Fibroblast of lung (primary cell): ENCODE measurements around the gene UFC1. TPM values are rescaled to one million over a fixed set of nuclear protein-coding genes. Genes with fewer than 3 reads are reported as not detected.

ENCODE experiments used
- DNase-seq, 2 donors: peaks; one replicate each; pipeline versions ENCODE4 v3.0.0 to v3.0.0-alpha.2; 2010; ENCODE audit warnings: low read depth in 2 of 2
- H2AFZ ChIP-seq: 2 replicates; pipeline ENCODE4 v1.5.1; 2012; ENCODE audit warnings: low read length, control low read depth, inconsistent platforms
- H3K27ac ChIP-seq: 2 replicates; pipeline ENCODE4 v1.5.1; 2011; ENCODE audit warnings: low read length, control low read depth; ENCODE audit not compliant: insufficient read depth
- H3K27me3 ChIP-seq: 2 replicates; pipeline ENCODE4 v1.5.1; 2011; ENCODE audit warnings: mild to moderate bottlenecking, low read length; ENCODE audit not compliant: control insufficient read depth, insufficient read depth
- H3K36me3 ChIP-seq: 2 replicates; pipeline ENCODE4 v1.5.1; 2011; ENCODE audit warnings: low read length; ENCODE audit not compliant: control insufficient read depth, insufficient read depth
- H3K4me1 ChIP-seq: 2 replicates; pipeline ENCODE4 v1.5.1; 2011; ENCODE audit warnings: low read length; ENCODE audit not compliant: control insufficient read depth, insufficient read depth; ENCODE audit errors: extremely low read depth
- H3K4me2 ChIP-seq: 2 replicates; pipeline ENCODE4 v1.5.1; 2011; ENCODE audit warnings: low read length, control low read depth; ENCODE audit not compliant: insufficient read depth; ENCODE audit errors: extremely low read depth
- H3K4me3 ChIP-seq, 4 experiments: fragments of 200-600 bp in 1 of 4; sonication (generic) in 1 of 4; replicated peaks in 1 of 4; 2 replicates each; pipeline ENCODE4 v1.5.1; 2011 to 2016; ENCODE audit warnings: low read length in 4 of 4, low read depth in 3 of 4, mild to moderate bottlenecking in 3 of 4, control low read depth in 2 of 4, inconsistent platforms in 1 of 4, mixed read lengths in 1 of 4; ENCODE audit not compliant: insufficient read depth in 1 of 4; ENCODE audit errors: control extremely low read depth in 1 of 4
- H3K79me2 ChIP-seq: 2 replicates; pipeline ENCODE4 v1.5.1; 2012; ENCODE audit warnings: mild to moderate bottlenecking, low read length, inconsistent platforms; ENCODE audit not compliant: control insufficient read depth, insufficient read depth
- H3K9ac ChIP-seq: 2 replicates; pipeline ENCODE4 v1.5.1; 2011; ENCODE audit warnings: mild to moderate bottlenecking, low read length, control low read depth; ENCODE audit not compliant: insufficient read depth
- H3K9me3 ChIP-seq: 2 replicates; pipeline ENCODE4 v1.5.1; 2012; ENCODE audit warnings: low read depth, low read length; ENCODE audit not compliant: control insufficient read depth, insufficient read depth
- H4K20me1 ChIP-seq: 2 replicates; pipeline ENCODE4 v1.5.1; 2011; ENCODE audit warnings: low read length; ENCODE audit not compliant: control insufficient read depth, insufficient read depth; ENCODE audit errors: extremely low read depth
- CTCF ChIP-seq, 2 donors: IDR thresholded peaks in 1 of 2; conservative IDR thresholded peaks in 1 of 2; 1 replicate in 1 of 2; 2 replicates in 1 of 2; pipeline ENCODE4 v1.5.1; 2011 to 2012; ENCODE audit warnings: low read length in 2 of 2, control low read depth in 1 of 2, inconsistent platforms in 1 of 2, low read depth in 1 of 2, mild to moderate bottlenecking in 1 of 2
- EZH2 ChIP-seq: IDR thresholded peaks from 2 replicates; pipeline ENCODE4 v1.5.1; 2012; ENCODE audit warnings: low read length, control low read depth, mild to moderate bottlenecking; ENCODE audit errors: missing control alignments
- polyA plus RNA-seq, 2 donors: library from polyadenylated mRNA; depleted of rRNA in 1 of 2; stranded (reverse) in 1 of 2; unstranded in 1 of 2; fragments of >200 nt; gene quantifications; 2 replicates each; pipeline ENCODE4 v1.2.1, GENCODE V29; 2011 to 2012; ENCODE audit warnings: missing spikeins in 1 of 2
- total RNA-seq: library from RNA; depleted of rRNA; stranded (reverse); fragments of >200 nt; gene quantifications from 2 replicates; pipeline ENCODE4 v1.2.1, GENCODE V29; 2014

The UFC1 gene
- total and polyA plus RNA-seq, 2 donors (not counting 1 experiment from before 2014, with no cell fraction given), result 87.0 to 154 TPM

- DNase-seq, result no peak
- Histone ChIP-seq H3K36me3 (peaks cover 34% of the 10 kb centered on the region), H3K4me3 (no peak overlapping the region), H3K27me3 (no peaks in the 10 kb centered on the region), H3K4me2 (no peak overlapping the region), H4K20me1 (no peaks in the 10 kb centered on the region), H3K27ac (no peak overlapping the region), H2AFZ (no peak overlapping the region), H3K4me1 (peaks cover 10% of the 10 kb centered on the region), H3K9ac (no peak overlapping the region), H3K79me2 (peaks cover 28% of the 10 kb centered on the region), H3K9me3 (no peaks in the 10 kb centered on the region)
- TF ChIP-seq EZH2, result no peak
- no peak for TF ChIP-seq CTCF (conservative IDR thresholded peaks at IDR 0.05 in 1 of 2, IDR thresholded peaks at IDR 0.05 in 1 of 2; ENCODE audit: low read depth in 1 of 2, low read length in 2 of 2)
These were observed 30.8 kb upstream of the UFC1 start for GRCh38 chr1:161122967-161123366.

- H3K36me3 ChIP-seq, result peaks cover 30% of the 10 kb centered on the region
- DNase-seq, result no peak
- no peaks in the 10 kb centered on the region for H3K27me3 ChIP-seq
- no peak overlapping the region for H3K4me2 ChIP-seq
- TF ChIP-seq CTCF (conservative IDR thresholded peaks at IDR 0.05 in 1 of 2, IDR thresholded peaks at IDR 0.05 in 1 of 2; ENCODE audit: low read depth in 1 of 2, low read length in 2 of 2), result no peak
- no peak for TF ChIP-seq EZH2
- no peak overlapping the region for H2AFZ ChIP-seq
- no peak overlapping the region for H3K27ac ChIP-seq
- no peaks in the 10 kb centered on the region for H4K20me1 ChIP-seq
- no peaks in the 10 kb centered on the region for H3K9me3 ChIP-seq
- no peak overlapping the region for H3K4me3 ChIP-seq
- H3K4me1 ChIP-seq, result peaks cover 3% of the 10 kb centered on the region
- no peak overlapping the region for H3K9ac ChIP-seq
- peaks cover 47% of the 10 kb centered on the region for H3K79me2 ChIP-seq
These were observed 26.1 kb upstream of the UFC1 start for GRCh38 chr1:161127649-161128048.

GRCh38 chr1:161128591-161129420, 25.0 kb upstream of the UFC1 start:
- TF ChIP-seq CTCF (conservative IDR thresholded peaks at IDR 0.05 in 1 of 2, IDR thresholded peaks at IDR 0.05 in 1 of 2; ENCODE audit: low read depth in 1 of 2, low read length in 2 of 2) (no peak), EZH2 (no peak)
- H3K4me2 ChIP-seq, result no peak overlapping the region
- H3K9me3 ChIP-seq, result no peaks in the 10 kb centered on the region
- peaks cover 53% of the 10 kb centered on the region for H3K79me2 ChIP-seq
- H3K4me3 ChIP-seq, result no peak overlapping the region
- no peak overlapping the region for H3K27ac ChIP-seq
- peaks cover 25% of the 10 kb centered on the region for H3K36me3 ChIP-seq
- H3K9ac ChIP-seq, result no peak overlapping the region
- no peak overlapping the region for H2AFZ ChIP-seq
- peaks cover 3% of the 10 kb centered on the region for H3K4me1 ChIP-seq
- H4K20me1 ChIP-seq, result no peaks in the 10 kb centered on the region
- DNase-seq, result no peak
- no peaks in the 10 kb centered on the region for H3K27me3 ChIP-seq
